GM21367 (cell line): Measurements from ENCODE around the gene RPP30.
"Not testable (repeated sequence)": the region's sequence is repeated elsewhere in the genome, so short reads cannot be mapped to it uniquely, and the experiment has no call there.

ENCODE experiments used
- ATAC-seq: cut with Tn5 transposase; IDR thresholded peaks from one replicate; pipeline ENCODE4 v1.9.1; 2021; ENCODE audit not compliant: unreplicated experiment

Gene RPP30

GRCh38 chr10:90871279-90871765 lies 452 bp upstream of the RPP30 start:
- ATAC-seq: peak; percentile 48

GRCh38 chr10:90872648-90873020 lies 860 bp downstream of the RPP30 start:
- no peak for ATAC-seq

- ATAC-seq: no peak
Observed at GRCh38 chr10:90879062-90879461, 7.3 kb downstream of the RPP30 start.

- not testable (repeated sequence) for ATAC-seq
Observed at GRCh38 chr10:90880059-90880719, 8.4 kb downstream of the RPP30 start.

- ATAC-seq: no peak
Observed at GRCh38 chr10:90884431-90884830, 12.7 kb downstream of the RPP30 start.

GRCh38 chr10:90885176-90885575 lies 13.4 kb downstream of the RPP30 start:
- ATAC-seq: no peak

GRCh38 chr10:90887555-90887954 lies 15.8 kb downstream of the RPP30 start:
- ATAC-seq: no peak

GRCh38 chr10:90888387-90888786 lies 16.6 kb downstream of the RPP30 start:
- ATAC-seq: no peak

GRCh38 chr10:90889636-90890035 lies 17.9 kb downstream of the RPP30 start:
- ATAC-seq: no peak

- ATAC-seq: no peak
Observed at GRCh38 chr10:90890347-90890746, 18.6 kb downstream of the RPP30 start.

GRCh38 chr10:90893190-90893589 lies 21.4 kb downstream of the RPP30 start:
- no peak for ATAC-seq

GRCh38 chr10:90896916-90897315 lies 25.1 kb downstream of the RPP30 start:
- not testable (repeated sequence) for ATAC-seq

- ATAC-seq: no peak
Observed at GRCh38 chr10:90905925-90906324, 34.2 kb downstream of the RPP30 start.

GRCh38 chr10:90906596-90906995 lies 34.8 kb downstream of the RPP30 start:
- ATAC-seq: no peak

- peak; percentile 82 for ATAC-seq
Observed at GRCh38 chr10:90911133-90912051, 39.6 kb downstream of the RPP30 start.

- ATAC-seq: no peak
Observed at GRCh38 chr10:90912174-90912573, 40.4 kb downstream of the RPP30 start.

- no peak for ATAC-seq
Observed at GRCh38 chr10:90912854-90913479, 41.2 kb downstream of the RPP30 start.

GRCh38 chr10:90913774-90914420 lies 42.1 kb downstream of the RPP30 start:
- ATAC-seq: no peak

GRCh38 chr10:90914992-90915765 lies 43.4 kb downstream of the RPP30 start:
- ATAC-seq: no peak

- no peak for ATAC-seq
Observed at GRCh38 chr10:90915766-90916075, 43.9 kb downstream of the RPP30 start.
